HG02840 (cell line): ENCODE results near the gene TTLL10.

ENCODE experiments used
- ATAC-seq: cut with Tn5 transposase; IDR thresholded peaks from one replicate; pipeline ENCODE4 v1.9.1; 2021; ENCODE audit warnings: mild to moderate bottlenecking, moderate library complexity, moderate number of reproducible peaks; ENCODE audit not compliant: unreplicated experiment, low FRiP score

TTLL10 gene

GRCh38 chr1:1157033-1157365 is 16.7 kb upstream of the TTLL10 start:
- ATAC-seq, result no peak

- no peak for ATAC-seq
Observed at GRCh38 chr1:1157426-1157913, 16.2 kb upstream of the TTLL10 start.

GRCh38 chr1:1157914-1158710 is 15.6 kb upstream of the TTLL10 start:
- ATAC-seq, result no peak

GRCh38 chr1:1160281-1160930 is 13.3 kb upstream of the TTLL10 start:
- ATAC-seq, result no peak

- no peak for ATAC-seq
Observed at GRCh38 chr1:1161078-1161682, 12.5 kb upstream of the TTLL10 start.

GRCh38 chr1:1161683-1162079 is 12.0 kb upstream of the TTLL10 start:
- no peak for ATAC-seq

DNA sequence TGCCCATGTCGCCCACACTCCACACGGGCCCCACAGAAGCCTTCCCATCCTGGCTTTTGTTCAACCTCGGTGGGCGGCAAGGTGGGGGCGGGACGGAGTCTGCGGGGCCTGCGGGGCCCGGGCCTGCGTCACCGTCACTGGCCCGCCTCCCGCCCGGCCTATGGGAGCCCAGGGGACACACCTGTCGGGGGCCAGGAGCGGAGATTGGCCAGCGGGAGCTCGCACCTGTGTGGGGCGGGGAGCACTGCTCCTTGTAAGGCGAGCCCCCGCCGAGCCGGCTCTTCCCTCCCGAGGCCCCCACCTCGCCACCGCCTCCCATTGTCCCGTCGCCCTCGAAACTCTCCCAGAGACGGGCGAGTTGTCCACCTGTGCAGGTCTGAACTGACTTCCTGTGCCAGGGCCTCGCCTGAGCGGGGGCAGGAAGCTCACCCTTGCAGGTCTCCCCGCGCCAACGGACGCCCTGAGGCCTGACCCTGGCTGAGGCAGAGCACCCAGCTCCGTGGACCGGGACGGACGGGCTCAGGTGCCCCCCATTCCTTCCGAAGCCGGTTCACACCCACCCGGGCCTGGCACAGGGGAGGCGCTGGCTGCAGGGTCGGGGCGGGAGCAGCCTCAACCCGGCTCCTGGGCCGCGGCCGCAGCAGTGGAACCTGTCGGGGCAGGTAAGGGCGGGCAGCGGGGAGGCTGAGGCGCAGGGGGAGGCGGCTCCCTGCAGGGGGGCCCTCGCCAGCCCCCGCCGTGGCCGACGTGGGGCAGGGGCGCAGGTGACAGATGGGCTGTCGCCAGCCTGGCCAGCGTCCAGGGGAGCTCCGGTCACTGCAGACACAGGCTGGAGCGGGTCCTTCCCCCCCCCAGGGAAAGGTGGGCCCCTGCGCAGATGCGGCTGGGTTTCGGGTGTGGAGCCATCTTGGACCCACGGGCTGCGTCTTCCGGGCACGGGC is 10.8 kb upstream of the TTLL10 start:
- ATAC-seq, result no peak

DNA sequence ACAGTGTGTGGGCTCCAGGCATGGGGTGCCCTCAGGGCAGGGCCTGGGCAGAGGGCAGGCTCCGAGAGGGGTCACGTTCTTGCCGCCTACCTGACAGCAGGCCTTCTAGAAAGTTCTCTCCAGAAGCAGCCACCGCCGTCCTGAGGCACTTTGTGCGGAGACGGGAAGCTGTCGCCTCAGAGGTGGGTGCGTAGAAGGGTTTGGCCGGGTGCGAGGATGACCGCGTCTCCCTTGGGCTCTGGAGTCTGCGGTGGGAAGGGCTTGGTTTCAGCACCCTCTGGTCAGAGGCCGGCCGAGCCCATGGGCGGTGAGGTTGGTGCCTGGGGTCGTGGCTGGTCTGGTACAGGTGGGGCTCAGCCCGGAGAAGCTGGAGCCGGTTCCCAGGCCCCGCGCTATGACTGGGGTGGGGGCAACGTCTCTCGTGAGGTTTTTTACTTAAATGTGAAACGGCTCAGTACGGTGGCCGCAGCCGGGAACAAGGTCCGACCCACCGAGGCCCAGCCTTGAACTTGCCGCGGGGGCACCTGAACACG is 10.1 kb upstream of the TTLL10 start:
- ATAC-seq, result no peak

DNA sequence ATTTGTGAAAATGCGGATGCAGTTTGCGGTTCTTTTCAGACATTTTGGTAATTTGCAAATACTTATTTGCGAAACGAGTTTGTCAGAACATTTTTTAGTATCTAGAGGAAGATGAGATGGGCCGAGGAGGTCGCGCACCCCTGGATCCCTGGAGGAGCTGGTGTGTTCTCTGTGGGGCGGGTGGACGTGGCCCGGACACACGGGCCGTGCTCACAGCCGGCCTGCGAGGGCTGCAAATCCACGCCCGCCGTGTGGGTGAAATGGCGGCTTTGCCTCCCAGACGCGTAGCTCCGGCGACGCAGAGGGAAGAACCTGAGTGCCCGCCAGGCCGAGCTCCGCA is 9.3 kb upstream of the TTLL10 start:
- ATAC-seq, result no peak

DNA sequence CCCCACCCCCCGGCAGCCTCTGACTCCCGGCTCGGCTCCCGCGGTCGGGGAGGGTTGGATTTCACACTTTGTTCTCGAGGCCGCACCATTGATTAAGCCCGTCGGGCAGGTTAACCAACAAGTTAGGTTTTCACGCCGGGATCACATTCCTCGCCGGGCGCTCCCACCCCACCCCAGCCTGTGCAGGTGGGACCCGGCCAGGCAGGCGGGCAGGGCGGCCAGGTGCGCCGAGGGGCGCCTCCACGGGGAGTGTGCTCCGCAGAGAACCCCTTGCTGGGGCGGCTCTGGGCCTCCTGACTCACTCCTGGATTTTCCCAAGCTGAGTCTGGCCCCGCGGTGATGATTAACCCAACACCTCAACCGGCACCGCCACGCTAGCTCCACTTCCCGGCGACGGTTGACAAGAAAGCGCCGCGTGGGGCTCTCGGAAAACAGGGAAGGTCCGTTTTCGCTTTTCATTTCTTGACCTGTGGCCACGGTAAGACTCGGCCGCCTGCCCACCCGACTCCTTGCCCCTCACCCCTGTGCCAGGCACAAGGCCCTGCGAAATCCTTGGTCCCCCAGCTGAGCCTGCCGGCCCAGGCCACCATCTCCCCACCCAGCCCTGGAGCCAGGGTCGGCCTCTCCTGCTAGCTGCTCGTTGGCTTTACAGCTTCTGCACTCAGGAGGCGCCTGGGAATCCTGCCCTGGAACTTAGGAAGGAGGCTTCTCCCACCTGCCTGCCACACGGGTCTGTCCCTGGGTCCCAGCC is 8.8 kb upstream of the TTLL10 start:
- no peak for ATAC-seq

DNA sequence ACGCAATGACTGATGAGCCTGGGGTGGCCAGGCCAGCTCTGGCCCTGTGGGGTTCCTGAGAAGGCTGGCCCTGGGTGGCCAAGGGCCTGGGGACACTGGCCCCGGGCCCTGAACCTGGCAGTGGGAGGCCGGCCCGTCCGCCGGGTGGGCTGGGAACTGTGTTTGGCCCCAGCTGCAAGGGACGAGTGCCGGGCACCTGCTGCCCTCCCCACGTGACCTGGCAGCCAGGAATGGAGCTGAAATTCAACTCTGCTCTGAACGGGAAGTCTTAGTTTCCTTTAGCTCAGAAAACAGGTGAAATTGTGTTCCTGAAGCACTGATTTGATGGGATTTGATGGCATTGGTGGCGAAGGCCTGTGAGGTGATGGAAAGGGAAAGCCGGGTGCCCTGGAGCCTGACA is 8.2 kb upstream of the TTLL10 start:
- ATAC-seq, result no peak

- no peak for ATAC-seq
Observed at GRCh38 chr1:1165900-1166421, 7.7 kb upstream of the TTLL10 start.

DNA sequence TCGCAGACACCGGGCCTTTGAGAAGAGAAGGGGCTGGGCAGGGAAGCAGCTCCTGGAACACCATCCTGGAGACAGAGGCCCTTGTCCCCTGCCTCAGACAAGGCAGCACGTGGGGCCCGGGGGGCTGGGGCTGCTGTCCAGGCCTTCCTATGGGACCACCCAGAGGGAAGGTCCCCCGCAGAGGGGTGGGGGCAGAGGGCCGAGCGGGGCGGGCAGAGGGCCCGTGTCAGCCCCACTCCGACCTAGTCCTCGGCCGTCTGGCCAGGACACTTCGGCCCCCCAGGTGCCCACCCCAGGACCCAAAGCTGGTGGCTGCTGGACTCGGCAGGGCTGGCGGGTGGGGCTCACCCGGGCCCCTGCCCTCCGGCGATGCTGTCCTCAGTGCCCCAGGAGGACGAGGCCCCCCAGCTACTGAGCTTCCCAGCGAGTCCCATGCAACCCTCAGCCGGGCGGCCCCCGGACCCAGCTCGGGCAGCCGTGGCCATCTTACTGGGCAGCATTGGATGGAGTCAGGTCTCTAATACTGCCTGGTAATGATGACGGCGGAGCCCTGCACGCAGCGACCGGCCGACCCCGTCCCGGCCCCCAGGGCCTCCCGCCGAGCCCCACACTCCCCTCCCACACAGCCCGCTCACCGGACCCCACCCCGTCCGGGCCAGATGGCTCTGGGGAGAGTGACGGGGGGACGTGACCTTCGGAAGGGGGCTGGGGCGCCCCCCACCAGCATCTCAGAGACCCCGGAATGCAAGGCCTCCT is 6.9 kb upstream of the TTLL10 start:
- no peak for ATAC-seq

GRCh38 chr1:1167398-1167821 is 6.3 kb upstream of the TTLL10 start:
- no peak for ATAC-seq

GRCh38 chr1:1167841-1168450 is 5.7 kb upstream of the TTLL10 start:
- no peak for ATAC-seq

DNA sequence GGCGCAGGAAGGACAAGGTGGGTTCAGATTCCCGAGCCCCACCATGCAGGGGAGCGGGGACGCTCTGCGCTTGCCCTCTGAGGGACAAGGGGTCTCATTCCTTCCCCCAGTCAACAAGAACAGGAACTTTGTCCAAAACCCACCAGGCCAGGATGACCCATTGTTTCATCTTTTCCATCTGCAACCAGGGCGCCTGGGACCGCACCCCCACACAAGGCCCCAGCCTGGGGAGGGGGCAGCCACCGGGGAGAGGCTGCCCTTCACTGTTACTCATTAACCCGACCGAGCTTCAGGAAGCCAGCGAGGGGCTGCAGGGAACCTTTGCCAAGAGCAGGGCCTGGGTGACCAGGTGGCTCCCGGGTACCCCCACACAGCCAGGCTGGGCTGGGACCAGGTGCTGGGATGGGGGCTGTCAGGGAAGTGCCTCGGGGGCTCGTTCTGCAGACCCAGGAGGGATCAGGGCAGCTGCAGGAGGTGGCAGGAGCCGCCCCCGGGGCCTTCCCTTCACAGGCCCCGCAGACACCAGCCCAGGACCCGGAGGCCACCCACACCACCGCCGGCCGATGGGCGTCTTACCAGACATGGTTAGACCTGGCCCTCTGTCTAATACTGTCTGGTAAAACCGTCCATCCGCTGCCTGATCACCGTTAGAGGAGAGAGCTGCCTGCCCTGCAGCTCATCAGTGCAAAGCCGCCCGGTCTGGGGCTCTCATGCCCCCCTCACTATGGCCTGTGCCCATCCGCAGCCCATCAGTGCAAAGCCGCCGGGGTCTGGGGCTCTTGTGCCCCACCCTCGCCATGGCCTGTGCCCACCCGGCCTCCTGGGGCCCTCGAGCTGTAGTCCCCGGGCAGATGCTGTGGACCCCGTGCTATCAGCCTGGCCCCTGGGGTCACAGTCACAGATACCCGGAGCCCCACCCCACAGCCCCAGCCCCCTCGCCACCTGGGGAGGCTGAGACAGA is 4.9 kb upstream of the TTLL10 start:
- no peak for ATAC-seq
